HepG2 (cell line): ENCODE results near the gene FUOM. TPM values are rescaled to one million over a fixed set of nuclear protein-coding genes. Genes with fewer than 3 reads are reported as not detected.

Source experiments
- ATF5 ChIP-seq: sonication (generic); formaldehyde crosslinking; IDR thresholded peaks from 2 replicates; pipeline ENCODE4 v1.4.0; 2020; ENCODE audit warnings: mild to moderate bottlenecking, low read depth, missing genetic modification reagents
- EZH2 ChIP-seq: conservative IDR thresholded peaks from 2 replicates; pipeline ENCODE4 v1.6.1; 2012; ENCODE audit warnings: mild to moderate bottlenecking, low read depth, low read length, moderate library complexity
- GATAD2A ChIP-seq: IDR thresholded peaks from 2 replicates; pipeline ENCODE4 v1.6.1; 2016
- MEF2D ChIP-seq: sonication (generic); formaldehyde crosslinking; IDR thresholded peaks from 2 replicates; pipeline ENCODE4 v1.5.1; 2020; ENCODE audit warnings: mild to moderate bottlenecking, missing genetic modification reagents
- NKX3-1 ChIP-seq: sonication (generic); formaldehyde crosslinking; IDR thresholded peaks from 2 replicates; pipeline ENCODE4 v1.5.0; 2020; ENCODE audit warnings: missing genetic modification reagents
- PAWR ChIP-seq: sonication (generic); formaldehyde crosslinking; IDR thresholded peaks from 2 replicates; pipeline ENCODE4 v1.4.0; 2020; ENCODE audit warnings: missing genetic modification reagents, mild to moderate bottlenecking, borderline replicate concordance
- ZFAT ChIP-seq: sonication (generic); formaldehyde crosslinking; conservative IDR thresholded peaks from 2 replicates; pipeline ENCODE4 v1.8.1; 2023; ENCODE audit warnings: missing genetic modification reagents, inconsistent platforms
- ZFP1 ChIP-seq: IDR thresholded peaks from 2 replicates; pipeline ENCODE4 v1.6.1; 2016
- ZMYM3 ChIP-seq: sonication (generic); formaldehyde crosslinking; IDR thresholded peaks from 2 replicates; pipeline ENCODE4 v1.5.1; 2020; ENCODE audit warnings: mild to moderate bottlenecking, missing genetic modification reagents
- ZNF180 ChIP-seq: sonication (generic); formaldehyde crosslinking; IDR thresholded peaks from 2 replicates; pipeline ENCODE4 v1.4.0; 2020; ENCODE audit warnings: low read depth, missing genetic modification reagents, borderline replicate concordance
- ZNF207 ChIP-seq: fragments of 450-650 bp; IDR thresholded peaks from 2 replicates; pipeline ENCODE4 v1.6.1; 2016; ENCODE audit warnings: antibody characterized with exemption, borderline replicate concordance
- ZNF333 ChIP-seq: sonication (generic); formaldehyde crosslinking; IDR thresholded peaks from 2 replicates; pipeline ENCODE4 v1.4.0; 2020; ENCODE audit warnings: mild to moderate bottlenecking, missing genetic modification reagents, borderline replicate concordance
- ZNF646 ChIP-seq: sonication (generic); formaldehyde crosslinking; IDR thresholded peaks from 2 replicates; pipeline ENCODE4 v1.9.0; 2021; ENCODE audit warnings: mild to moderate bottlenecking, missing genetic modification reagents
- polyA plus RNA-seq, 8 experiments: library from polyadenylated mRNA; depleted of rRNA in 3 of 8; stranded (reverse) in 7 of 8; unstranded in 1 of 8; fragments of >200 nt; fragmentation: Illumina TruSeq in 4 of 8; extraction: Trizol in 4 of 8; gene quantifications; 2 replicates each; pipeline versions ENCODE4 v1.2.1 to v1.2.3, GENCODE V29; 2011 to 2016; ENCODE audit warnings: low read depth in 4 of 8, missing spikeins in 1 of 8, mixed read lengths in 1 of 8; ENCODE audit not compliant: insufficient read depth in 1 of 8
- total RNA-seq, 5 experiments: library from RNA; depleted of rRNA; stranded (reverse); fragments of >200 nt; fragmentation: Illumina TruSeq; extraction: Trizol; gene quantifications; 2 replicates each; pipeline ENCODE4 v1.2.3, GENCODE V29; 2016; ENCODE audit warnings: low read depth in 1 of 5
- TF ChIP-seq, protein P1 (sequence below): IDR thresholded peaks from 2 replicates; pipeline ENCODE4 v1.6.1; 2016; ENCODE audit warnings: mild to moderate bottlenecking
- TF ChIP-seq, protein P2 (sequence below): IDR thresholded peaks from 2 replicates; pipeline ENCODE4 v1.6.1; 2012; ENCODE audit warnings: inconsistent platforms
- TF ChIP-seq, protein P3 (sequence below): sonication (generic); formaldehyde crosslinking; IDR thresholded peaks from 2 replicates; pipeline ENCODE4 v1.8.1; 2023; ENCODE audit warnings: mild to moderate bottlenecking, moderate library complexity, missing genetic modification reagents
- TF ChIP-seq, protein P4 (sequence below): sonication (generic); formaldehyde crosslinking; IDR thresholded peaks from 2 replicates; pipeline ENCODE4 v1.8.0; 2022; ENCODE audit warnings: mild to moderate bottlenecking, missing genetic modification reagents, moderate library complexity

The FUOM gene
- total and polyA plus RNA-seq, 2 of the 13 experiments (the other 11 are each of a cell fraction or from before 2014, with no cell fraction given) = 27.5 to 60.4 TPM

DNA sequence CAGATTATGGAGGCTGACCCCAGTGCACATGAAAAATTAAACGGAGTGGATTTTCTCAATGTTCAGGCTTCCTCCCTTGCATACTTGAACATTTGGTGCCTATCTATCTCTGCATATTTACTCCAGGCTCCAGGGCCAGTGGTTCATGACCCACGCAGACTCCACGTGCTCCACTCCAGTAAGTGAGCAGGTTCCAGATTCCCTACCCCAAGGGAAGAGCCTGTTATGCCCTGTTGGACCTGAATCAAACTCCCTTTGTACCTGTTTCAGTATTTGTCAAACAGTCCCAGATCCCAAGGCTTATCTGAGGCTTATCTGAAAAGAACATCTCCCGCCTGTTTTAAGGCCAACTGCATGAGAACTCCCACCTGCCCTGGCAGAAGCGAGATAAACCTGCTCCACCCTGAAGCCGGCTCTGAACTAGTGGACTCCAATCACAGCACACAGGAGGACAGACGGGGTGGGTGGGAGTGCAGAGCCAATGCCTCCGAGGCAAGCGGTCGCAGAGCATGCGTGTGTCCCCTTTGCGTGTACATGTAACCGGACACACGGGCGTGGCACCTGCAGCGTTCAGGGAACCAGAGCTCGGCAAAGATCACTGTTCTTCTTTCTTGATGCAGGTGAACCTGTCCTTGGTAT is 2.3 kb upstream of the FUOM start (continued):
- no peak for TF ChIP-seq ZNF646 (CRISPR knock-in tag)
- TF ChIP-seq, protein P1, sequence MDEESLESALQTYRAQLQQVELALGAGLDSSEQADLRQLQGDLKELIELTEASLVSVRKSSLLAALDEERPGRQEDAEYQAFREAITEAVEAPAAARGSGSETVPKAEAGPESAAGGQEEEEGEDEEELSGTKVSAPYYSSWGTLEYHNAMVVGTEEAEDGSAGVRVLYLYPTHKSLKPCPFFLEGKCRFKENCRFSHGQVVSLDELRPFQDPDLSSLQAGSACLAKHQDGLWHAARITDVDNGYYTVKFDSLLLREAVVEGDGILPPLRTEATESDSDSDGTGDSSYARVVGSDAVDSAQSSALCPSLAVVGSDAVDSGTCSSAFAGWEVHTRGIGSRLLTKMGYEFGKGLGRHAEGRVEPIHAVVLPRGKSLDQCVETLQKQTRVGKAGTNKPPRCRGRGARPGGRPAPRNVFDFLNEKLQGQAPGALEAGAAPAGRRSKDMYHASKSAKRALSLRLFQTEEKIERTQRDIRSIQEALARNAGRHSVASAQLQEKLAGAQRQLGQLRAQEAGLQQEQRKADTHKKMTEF (CRISPR knock-in tag) = peak; percentile 13; the same call in 1 of the 2 replicates
- TF ChIP-seq, protein P2, sequence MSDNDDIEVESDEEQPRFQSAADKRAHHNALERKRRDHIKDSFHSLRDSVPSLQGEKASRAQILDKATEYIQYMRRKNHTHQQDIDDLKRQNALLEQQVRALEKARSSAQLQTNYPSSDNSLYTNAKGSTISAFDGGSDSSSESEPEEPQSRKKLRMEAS = peak; percentile 78
- TF ChIP-seq NKX3-1 = no peak
- TF ChIP-seq MEF2D (CRISPR knock-in tag) = no peak
- TF ChIP-seq, protein P3, sequence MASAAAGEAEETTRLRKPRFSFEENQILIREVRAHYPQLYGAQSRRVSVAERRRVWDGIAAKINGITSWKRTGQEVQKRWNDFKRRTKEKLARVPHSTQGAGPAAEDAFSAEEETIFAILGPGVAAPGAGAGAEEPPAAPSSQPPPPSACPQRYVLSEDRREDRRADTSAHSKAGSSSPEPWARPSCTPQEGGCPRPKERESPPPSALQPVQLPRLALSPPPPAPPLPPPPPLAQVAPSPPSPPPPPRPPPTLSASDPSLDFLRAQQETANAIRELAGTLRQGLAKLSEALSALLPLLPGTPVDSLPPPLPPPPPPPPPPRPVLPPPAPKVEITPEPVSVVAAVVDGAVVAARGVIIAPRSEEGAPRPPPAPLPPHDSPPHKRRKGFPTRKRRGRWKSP (CRISPR knock-in tag) = 0 out of 2 replicates have a peak, but pooled peaks have one; percentile 48
- no peak for TF ChIP-seq ZMYM3 (CRISPR knock-in tag)
- TF ChIP-seq, protein P4, sequence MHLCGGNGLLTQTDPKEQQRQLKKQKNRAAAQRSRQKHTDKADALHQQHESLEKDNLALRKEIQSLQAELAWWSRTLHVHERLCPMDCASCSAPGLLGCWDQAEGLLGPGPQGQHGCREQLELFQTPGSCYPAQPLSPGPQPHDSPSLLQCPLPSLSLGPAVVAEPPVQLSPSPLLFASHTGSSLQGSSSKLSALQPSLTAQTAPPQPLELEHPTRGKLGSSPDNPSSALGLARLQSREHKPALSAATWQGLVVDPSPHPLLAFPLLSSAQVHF (CRISPR knock-in tag) = no peak
- 0 out of 2 replicates have a peak, but pooled peaks have one; percentile 20 for TF ChIP-seq ATF5 (CRISPR knock-in tag)
- no peak for TF ChIP-seq ZNF180 (CRISPR knock-in tag)
- no peak for TF ChIP-seq ZNF207
- TF ChIP-seq GATAD2A (CRISPR knock-in tag) = no peak; the same call in 1 of the 2 replicates
- TF ChIP-seq ZFP1 (CRISPR knock-in tag) = no peak
- 0 out of 2 replicates have a peak, but pooled peaks have one; percentile 25 for TF ChIP-seq PAWR (CRISPR knock-in tag)
- no peak for TF ChIP-seq ZNF333
- no peak for TF ChIP-seq EZH2
- no peak for TF ChIP-seq ZFAT
